T-helper 22 cell (primary cell): ENCODE data around the gene RGS3.
"Not testable (repeated sequence)": the region's sequence is repeated elsewhere in the genome, so short reads cannot be mapped to it uniquely, and the experiment has no call there.

ENCODE experiments used
- DNase-seq: peaks from one replicate; pipeline ENCODE4 v3.0.0-alpha.2; 2020; ENCODE audit warnings: low read depth

Gene RGS3

DNA sequence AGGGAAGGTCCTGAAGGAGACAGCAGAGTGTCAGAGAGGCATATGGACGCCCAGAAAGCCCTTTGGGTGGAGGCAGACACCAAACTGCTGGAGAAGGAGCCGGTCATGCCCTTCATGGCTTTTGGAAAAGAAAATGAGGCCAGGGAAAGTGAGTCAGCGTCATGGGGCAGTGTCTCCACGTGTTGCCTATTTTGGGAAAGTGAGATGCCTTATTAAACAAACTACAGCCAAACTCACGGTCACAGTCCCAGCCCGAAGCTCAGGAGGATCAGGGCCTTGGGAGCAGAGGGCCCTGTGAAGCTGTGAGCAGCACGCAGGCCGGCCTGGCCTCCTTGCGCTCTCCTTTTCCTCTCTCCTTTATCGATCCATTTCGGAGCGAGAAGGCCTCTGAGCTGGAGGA lies 25.0 kb downstream of the RGS3 start:
- no peak for DNase-seq

DNA sequence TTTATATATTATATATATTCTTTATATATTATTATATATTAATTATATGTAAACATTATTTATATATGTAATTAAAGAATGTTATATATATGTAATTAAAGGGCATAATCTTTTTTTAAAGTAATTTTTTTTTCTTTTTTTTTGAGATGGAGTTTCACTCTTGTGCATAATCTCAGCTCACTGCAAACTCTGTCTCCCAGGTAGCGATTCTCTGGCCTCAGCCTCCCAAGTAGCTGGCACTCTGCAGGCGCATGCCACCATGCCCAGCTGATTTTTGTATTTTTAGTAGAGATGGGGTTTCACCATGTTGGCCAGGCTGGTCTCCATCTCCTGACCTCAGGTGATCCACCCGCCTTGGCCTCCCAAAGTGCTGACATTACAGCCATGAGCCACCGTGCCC lies 27.6 kb downstream of the RGS3 start:
- not testable (repeated sequence) for DNase-seq

DNA sequence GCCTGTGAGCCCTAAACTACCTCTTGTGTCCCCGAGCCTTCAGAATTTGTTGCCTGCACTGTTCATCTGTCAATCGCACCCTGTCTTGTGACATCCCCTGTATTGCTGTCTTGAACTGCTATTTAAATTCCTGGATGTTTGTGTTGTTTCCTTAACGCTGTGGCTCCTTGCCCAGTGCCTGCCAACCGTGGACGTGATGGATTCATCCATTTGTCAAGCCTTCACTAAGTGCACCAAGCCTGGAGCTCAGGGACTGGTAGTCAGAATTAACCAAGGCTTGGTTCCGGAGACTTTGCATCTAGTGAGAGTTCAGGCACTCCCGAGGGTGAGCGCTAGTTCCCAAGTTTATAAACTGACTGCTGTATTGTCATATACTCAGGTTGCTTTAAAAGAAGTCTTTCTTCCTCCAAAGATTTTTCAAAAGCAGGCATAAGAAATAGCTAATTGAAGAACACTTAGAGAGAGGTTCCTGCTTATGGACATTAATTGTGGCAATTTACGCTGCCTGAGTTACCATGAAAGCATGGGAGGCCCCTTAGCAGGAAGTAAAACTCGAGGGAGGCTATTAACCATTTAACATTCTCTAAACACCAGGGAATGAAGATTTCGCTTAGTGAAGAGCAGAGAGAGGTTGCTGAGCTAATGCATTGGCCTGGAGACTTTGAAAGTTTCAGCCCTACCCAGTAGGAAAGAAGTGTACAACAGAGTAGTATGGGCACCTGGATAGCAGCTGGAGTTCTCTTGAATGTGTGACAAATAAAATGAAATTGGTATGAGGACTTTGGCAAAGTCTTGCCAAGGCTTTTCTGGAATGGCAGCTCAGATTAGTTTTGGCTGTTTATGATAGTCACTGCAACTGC lies 29.0 kb downstream of the RGS3 start:
- no peak for DNase-seq

DNA sequence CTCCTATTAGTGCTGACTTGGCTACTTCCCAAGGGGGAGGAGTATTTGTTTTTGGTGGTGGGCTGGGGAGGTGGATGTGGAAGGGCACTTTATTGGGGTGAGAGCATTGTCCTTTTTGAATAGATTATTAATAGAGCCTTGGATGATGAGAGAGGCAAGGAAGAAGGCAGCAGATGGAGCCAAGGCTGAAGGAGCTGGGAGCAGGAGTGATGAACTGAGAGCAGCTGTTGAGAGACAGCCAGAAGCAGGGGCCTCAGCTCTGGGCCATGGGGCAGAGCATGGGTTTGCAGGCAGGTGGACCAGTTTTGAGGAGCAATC lies 29.6 kb downstream of the RGS3 start:
- no peak for DNase-seq

DNA sequence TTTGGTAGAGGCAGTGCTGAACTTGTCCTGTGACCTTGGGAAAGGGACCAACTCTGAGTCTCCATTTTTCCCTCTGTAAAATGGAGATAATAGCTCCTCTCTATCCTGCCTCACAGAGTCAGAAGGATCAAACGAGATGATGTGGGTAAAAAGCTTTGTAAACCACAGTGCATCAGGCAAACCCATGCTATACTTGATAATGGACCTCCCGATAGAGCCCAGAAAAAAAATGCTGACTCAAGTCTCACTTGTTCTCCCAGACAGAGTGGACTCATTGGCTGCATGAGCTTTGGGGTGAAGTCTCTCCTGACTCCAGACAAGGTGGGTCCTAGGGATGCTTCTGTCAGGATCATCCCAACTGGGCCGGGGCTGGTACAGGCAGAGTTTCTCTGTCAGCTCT lies 32.0 kb downstream of the RGS3 start:
- DNase-seq = no peak

DNA sequence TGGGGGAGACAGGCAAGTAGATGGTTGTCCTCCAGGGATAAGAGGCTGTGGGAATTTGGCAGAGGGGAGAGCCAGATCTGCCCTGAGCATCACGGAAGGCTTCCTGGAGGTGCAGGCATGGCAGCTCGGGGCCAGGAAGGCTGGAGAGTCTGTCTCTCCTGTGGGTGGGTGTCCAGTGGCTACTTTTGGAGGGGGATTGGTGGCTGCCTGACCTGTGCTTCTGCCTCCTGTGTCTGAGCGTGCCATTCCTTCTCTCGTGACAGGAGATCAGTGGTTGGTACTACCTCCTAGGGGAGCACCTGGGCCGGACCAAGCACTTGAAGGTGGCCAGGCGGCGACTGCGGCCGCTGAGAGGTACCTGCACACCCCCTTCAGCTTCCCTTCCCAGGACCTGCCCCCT lies 33.5 kb downstream of the RGS3 start:
- DNase-seq = no peak

DNA sequence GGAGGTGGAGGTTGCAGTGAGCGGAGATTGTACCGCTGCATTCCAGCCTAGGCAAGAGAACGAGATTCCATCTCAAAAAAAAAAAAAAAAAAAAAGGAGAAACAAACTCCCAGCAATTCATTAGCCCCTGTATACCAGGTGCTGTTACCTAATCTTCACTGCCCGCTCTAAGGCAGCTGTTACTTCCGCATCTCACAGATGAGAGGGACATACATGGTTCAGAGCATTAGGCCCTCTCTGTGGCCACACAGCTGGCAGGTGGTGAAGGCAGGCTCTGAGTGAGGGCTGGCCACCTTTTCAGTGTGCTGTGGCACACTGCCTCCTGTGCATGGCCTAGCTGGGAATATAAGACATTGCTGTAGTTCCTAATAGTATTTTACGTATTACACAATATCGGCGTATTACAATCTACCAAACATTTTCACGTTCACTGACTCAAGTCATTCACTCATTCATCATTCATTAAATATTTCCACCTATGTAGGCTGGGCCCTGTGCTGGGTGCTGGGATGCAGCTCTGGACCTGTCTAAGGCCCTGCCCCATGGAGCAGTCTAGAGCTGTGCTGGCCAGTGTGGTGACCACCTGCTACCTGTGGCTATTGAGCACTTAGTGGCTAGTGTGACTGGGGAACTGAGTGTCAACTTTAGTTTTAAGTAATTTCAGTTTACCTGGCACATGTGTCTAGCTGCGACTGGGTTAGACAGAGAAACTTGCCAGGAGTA lies 35.8 kb downstream of the RGS3 start:
- DNase-seq = no peak

DNA sequence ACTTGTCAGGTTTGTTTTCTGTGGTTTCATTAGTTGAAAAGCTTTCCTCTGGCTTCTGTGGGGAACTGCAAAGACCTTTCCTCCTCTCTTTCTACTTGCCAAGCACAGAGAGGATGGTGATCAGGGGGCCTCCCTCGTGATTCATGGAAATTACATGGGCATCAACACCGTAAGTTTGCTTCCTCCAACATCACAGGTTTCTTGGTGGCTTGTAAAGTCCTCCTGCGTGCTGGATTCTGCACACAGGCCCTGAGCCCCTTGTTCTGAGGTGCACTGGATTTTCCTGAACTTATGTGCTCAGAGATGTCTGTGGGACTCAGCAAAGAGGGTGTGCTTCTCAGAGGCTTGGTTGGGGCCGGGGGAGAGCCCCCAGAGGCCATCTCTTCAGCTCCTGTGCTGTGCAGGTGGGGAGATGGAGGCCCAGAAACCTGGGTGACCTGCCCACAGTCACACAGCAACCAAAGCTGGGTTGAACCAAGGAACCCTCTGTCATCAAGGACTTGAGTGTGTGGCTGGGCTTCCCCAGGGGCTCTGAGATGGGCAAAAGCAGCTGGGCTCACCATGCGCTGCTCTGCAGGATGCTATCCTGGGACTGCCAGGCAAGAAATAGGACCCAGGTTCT lies 36.5 kb downstream of the RGS3 start:
- DNase-seq = no peak

DNA sequence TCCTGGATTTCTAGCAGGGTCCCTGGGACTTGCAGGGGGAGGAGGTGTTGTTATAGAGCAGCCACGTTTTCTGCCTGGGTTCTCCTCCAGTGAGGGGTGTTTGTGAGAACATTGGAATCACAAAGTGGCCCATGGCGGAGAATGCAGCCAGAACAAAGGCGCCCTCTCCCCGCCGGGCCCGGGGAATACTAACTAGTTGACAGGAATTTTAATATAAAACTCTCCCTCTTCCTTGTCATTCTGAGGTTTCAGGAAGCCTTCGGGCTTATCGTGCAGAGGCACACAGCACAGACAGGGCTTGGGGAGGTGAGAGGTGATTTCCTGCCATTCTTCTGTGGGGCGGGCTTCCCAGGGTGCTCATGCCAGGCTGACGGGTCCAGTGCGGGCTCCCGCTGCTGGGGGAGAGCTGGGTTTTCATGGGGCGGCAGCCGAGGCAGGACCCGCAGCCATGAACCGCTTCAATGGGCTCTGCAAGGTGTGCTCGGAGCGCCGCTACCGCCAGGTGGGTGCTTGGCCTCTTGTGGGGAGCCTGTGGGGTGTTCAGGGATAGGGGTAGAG lies 37.7 kb downstream of the RGS3 start:
- no peak for DNase-seq

DNA sequence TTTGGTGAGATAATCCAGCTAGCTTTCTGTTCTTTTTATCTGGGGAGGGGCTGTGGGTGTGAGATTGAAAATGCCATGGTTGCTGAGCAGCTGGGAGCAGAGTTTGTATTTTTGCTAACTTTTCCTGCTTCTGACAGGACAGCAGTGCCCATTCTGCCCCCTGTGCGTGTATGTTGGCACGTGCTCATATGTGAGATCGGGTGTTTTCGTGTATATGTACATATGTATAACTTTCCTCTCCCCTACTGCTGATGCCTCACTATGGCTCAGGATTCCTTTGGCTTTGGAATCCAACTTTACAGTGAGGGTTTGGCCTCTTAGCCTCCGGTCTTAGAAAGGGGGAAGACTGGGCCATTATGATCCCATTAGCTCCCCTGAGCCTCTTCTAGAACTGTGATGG lies 38.3 kb downstream of the RGS3 start:
- no peak for DNase-seq

DNA sequence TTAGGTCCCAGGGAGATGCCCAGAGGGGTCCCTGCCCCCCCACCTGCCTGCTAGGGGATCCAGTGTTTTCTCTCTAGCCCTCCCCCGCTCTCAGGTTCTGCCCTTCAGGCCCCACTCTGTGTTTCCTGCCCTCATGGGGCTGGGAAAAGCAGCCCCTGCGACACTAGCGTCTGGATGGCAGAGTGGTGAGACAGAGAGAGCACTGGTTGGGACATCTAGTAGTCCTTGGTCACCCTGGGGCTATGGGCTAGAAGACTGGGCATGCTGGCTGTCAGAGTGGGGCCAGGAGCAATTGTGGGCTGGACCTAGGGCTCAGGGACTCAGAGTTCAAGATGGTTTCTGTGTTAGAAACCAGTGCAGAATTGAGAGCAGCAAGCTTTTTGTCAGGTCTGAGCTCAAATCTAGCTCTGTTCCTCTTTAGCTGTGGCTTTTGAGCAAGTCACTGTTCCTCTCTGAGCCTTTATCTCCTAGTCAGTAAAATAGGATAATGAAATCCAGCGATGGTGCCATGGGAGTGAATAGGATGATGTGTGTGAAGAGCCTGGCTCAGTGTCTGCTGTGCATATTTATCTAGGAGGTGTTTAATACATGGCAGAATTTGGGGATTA lies 39.0 kb downstream of the RGS3 start:
- DNase-seq = no peak

DNA sequence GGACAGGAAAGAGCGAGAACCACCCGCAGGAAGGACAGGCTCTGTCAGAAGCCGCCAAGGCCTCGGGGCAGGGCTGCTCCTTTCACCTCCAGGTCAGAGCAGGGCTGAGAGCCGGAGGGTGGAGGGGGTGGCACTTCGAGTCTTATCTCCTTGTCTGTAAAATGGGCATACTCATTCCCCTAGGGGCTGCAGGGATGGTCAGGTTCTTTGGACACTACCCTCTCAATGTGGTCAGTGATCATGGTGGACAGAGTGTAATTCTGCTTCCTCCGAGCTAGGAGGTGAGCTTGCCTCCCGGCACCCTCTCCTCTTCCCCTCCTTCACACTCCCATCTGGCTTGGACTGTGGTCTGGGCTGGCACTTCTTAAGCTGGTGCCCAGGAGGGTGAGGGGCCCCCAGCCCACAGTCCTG lies 39.6 kb downstream of the RGS3 start:
- DNase-seq = no peak

DNA sequence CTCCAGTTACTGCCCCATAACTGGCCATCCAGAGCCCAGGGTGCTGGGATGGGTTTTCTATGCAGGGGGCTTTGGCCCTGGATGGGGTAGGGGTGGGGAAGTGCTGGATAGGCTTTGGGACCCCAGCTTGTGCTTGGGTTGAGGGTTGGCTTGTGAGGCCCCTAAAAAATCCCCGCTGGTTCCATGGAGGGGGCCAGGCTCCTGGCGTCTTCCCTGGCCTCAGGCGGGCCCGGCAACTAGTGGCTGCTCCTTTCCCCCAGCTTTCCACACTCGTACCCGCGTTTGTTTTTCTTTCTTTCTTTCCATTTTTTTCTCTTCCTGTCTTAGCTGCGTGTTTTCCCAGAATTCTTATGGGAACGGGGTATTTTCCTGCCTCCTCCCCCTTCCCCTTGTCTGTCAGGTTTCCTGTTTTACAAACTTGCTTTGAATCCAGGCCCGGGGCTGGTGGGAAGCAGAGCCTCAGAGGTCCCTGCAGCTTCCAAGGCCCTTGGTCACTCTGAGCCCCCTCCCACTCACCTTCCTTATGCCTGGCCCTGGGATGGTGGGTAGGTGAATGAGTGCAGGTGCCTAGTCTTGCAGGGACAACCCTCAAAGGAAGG lies 40.2 kb downstream of the RGS3 start:
- DNase-seq = no peak

DNA sequence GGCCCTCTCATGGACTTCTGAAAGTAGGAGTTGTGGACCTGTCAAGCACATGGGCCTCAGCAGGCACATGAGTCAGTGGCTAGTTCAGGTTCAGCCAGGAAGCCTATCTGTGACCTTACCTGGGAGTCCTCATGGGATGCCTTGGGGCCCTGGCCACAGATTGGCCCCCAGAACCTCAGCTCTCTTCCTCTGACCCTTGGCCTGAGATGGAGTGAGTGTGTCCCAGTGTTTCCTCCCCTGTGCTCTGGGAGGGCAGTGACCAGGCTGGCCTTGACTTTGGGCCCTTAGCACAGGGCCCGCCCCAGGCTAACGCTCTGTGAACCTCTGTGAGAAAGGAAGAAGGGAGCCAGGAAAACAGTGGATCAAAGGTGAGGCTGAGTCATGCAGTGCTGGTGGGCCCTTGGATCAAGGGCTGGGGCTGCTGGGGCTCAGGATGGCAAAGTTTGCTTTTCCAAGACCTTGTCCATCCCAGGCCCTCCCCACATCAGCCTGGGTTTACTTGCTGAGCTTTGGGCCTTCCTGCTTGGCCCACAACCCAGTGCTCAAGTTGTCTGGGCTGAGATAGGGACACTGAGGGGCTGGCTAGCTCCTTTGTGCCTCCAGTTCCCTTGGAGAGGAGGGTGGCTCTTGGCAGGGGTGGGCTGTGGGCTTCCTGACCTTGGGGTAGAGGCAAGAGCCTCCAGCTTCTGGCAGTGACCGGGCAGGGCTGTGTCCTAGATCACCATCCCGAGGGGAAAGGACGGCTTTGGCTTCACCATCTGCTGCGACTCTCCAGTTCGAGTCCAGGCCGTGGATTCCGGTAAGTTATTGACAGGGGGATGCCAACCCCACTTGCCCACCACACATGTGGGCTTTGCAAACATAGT lies 41.4 kb downstream of the RGS3 start:
- no peak for DNase-seq

DNA sequence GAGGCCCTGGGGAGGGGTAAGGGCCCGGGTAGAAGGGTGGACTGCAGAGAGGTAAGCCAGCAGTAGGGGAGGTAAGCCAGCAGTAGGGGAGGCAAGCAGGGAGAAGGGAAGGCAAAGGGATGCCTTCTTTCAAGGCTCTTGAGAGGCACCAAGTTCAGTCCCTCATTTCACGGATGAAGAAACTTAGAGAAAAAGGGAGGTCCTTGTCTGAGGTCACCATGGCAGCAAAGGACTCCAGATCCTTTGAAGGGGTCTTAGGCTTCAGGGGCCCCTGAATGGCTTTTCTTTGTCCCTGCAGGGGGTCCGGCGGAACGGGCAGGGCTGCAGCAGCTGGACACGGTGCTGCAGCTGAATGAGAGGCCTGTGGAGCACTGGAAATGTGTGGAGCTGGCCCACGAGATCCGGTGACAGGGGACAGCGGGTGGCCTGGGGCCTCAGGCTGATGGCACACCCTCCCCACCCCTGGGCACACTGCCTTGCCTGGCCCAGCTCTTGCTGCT lies 42.6 kb downstream of the RGS3 start:
- DNase-seq = no peak

DNA sequence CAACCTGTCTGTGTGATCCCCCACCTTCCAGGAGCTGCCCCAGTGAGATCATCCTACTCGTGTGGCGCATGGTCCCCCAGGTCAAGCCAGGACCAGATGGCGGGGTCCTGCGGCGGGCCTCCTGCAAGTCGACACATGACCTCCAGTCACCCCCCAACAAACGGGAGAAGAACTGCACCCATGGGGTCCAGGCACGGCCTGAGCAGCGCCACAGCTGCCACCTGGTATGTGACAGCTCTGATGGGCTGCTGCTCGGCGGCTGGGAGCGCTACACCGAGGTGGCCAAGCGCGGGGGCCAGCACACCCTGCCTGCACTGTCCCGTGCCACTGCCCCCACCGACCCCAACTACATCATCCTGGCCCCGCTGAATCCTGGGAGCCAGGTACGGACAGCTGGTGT lies 43.7 kb downstream of the RGS3 start:
- no peak for DNase-seq

DNA sequence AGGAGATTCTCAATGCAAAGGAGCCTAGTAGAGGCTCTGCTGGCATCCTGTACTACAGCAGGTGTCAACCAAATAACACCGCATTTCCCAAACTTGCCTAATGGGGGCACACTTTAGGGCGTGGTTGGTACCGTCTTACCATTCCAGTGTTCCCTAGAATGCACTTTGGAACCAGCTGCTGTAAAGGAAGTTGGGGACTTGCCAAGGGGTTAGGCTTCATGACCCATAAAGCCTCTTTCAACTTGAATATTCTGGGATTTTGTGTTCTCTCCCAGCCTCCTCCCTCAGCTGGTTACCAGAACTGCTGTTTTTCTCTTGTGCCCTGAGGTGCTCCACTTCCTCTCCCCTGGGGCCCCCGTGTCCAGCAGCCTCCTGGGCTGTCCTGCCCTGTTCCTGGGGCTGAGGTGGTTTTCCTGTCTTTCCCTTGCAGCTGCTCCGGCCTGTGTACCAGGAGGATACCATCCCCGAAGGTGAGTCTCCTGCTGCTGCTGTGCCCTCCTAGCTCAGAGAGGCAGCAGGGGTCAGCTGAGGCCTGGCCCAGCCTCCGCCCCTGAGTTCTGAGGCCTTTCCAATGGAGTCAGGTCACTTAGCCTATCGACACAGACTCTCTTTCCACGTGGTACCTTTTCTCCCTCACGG lies 44.7 kb downstream of the RGS3 start:
- no peak for DNase-seq

DNA sequence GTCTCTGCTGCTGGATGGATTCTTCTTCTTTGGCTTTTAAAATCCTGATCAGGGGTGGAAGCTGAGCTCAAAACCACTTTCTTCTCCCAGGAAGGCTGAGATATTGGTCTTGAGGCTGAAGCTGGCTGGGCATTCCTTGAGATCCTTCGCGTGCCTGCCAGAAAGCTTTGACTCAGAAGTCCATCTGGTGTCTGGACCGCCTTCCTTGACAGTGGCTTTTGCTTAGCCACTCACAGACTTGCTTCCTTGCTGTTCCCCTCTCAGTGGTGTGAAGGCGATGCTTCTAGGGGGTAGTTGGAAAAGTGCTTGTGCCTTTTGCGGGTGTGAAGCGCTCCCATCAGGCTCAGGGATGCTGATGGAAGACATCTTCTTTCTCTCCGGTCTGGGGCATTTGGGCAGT lies 45.9 kb downstream of the RGS3 start:
- DNase-seq = no peak

DNA sequence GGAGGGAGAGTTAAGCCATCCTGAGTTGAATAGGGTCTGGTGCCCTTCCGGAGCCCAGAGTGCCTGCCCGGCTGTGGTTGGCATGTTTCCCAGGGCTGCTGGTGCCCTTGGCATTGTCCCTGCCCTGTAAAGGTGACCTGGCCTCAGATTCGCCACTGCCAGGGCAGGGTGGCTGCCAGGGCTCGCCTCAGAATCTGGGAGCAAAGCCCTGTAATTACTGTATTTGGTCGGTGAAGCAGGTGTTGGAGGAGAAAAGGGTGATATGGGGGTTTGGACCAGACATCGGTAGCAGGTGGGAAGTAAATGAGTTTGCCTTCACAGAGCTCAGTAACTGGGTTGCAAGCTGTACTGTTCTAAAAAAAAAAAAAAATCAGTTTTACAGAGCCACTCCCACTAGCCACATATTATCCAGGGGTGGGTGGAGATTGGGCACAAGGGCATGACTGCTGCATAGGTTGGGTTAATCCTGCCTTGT lies 47.6 kb downstream of the RGS3 start:
- DNase-seq = no peak
